Midbrain (tissue), 1 donor: Measurements from ENCODE around the gene ZC3H18.
"Not testable (repeated sequence)": the region's sequence is repeated elsewhere in the genome, so short reads cannot be mapped to it uniquely, and the experiment has no call there.

Experiments used
- DNase-seq: peaks from one replicate; lab custom pipeline; 2025; lab: John Stamatoyannopoulos, UW

ZC3H18 gene

DNA sequence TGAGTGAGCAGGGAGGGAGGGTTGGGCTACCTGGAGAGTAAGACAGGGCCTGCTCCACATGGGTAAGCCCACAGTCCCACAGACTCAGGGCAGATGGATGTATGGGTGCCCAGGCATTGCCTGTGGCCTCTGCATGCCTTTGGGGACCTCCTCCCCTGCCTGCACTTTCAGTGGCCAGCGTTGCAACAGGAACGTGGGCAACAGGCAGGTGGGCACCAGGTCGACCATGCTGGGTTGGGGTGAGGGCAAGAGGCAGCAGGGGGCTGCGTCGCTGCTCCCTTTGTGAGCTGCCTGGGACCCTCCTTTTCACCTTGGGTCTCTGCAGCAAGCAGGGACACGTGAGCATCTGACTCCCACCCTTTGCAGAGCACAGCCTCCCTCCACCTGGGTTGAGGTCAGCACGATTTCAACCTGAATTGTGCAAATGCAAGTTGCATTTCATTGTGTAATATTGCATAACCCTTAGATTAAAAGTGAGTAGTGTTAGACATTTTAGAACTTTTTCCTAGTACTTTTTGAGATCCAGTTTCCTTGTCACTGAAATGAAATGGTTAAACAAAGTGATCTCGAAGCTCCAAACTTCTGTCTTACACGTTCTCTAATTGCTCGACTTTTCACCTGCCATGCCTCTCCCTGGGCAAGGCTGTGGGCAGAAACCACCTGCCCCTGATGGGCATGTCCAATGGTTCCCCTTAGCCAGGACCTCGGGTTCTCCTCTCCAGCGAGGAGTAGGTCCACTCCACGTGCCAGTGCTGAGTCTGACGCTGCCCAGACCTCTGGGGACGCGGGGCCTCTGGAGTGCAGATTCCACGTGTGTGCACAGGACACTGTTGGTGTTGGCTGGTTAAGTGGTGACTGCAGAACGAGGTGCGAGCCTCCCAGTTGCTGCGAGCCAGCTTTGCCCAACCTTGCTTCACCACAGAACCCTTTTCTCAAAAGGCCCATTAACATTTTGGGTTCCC is 35.3 kb downstream of the ZC3H18 start:
- DNase-seq, result no peak

DNA sequence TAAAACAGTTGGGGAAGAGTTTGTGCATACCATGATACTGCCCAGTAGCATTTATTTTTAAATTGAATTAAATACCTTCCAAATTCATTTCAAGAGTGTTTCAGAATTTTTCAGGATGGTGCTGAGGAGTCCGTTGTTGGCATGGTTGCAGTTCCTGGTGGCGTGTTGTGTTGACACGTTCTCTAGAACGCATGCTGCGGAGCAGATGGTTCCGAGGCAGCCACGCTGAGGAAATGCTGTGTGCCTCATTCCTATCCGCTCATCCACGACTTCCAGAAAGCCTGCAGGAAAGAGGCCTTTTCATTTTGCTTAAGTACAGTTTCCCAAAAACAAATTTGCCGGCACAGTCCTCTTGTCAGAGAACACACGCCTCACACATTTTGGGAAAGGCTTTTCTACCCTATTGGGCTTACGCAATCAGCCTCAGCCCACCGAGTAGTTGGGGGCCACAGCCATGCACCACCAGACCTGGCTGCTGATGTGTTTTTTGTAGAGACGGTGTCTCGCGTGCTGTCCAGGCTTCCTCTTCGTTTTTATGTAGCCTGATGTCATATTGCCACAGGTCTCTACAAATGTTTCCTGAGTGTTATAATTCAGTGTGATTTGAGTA is 36.0 kb downstream of the ZC3H18 start:
- DNase-seq, result no peak

DNA sequence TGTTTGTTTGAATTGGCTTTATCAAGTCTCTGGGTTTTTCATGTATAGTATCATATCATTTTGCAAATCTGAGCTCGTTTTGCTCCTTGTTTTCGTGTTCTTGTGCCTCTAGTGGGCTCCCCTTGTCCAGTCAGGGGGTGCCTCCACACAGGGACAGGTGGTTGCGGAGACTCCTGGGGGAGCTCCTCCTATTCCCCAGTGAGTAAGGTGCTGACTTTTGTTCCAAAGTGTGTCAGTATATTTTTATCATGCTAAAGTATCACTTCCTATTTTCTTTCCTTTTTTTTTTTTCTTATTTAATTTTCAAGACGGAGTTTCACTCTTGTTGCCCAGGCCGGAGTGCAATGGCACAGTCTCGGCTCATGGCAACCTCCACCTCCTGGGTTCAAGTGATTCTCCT is 37.9 kb downstream of the ZC3H18 start:
- no peak for DNase-seq

DNA sequence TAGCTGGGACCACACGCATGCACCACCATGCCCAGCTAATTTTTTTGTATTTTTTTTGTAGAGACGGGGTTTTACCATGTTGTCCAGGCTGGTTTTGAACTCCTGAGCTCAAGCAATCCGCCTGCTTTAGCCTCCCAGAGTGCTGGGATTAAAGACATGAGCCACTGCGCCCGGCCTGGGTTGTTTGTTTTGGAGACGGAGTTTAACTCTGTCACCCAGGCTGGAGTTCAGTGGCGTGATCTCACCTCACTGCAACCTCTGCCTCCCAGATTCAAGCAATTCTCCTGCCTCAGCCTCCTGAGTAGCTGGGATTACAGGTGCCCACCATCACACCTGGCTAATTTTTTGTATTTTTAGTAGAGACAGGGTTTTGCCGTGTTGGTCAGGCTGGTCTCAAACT is 39.2 kb downstream of the ZC3H18 start:
- not testable (repeated sequence) for DNase-seq

DNA sequence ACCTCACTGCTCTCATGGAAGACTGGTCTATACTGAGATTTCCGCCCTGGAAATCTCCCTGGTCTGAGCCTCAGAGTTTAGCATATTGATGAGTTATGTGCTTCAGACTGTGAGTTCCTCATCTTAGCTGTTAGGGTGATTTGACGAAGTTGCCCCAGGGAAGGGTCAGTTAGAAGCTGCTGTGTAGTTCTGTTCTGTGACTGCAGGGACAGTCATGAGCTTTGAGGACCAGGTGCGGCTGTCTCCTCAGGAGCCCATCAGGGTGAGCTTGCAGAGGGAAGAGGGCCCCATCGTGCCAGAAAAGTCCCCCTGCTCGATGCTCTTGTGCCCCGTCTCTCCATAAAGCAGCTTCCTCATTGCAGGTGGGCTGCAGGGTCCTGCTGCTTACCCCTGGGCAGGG is 39.9 kb downstream of the ZC3H18 start:
- DNase-seq, result no peak

DNA sequence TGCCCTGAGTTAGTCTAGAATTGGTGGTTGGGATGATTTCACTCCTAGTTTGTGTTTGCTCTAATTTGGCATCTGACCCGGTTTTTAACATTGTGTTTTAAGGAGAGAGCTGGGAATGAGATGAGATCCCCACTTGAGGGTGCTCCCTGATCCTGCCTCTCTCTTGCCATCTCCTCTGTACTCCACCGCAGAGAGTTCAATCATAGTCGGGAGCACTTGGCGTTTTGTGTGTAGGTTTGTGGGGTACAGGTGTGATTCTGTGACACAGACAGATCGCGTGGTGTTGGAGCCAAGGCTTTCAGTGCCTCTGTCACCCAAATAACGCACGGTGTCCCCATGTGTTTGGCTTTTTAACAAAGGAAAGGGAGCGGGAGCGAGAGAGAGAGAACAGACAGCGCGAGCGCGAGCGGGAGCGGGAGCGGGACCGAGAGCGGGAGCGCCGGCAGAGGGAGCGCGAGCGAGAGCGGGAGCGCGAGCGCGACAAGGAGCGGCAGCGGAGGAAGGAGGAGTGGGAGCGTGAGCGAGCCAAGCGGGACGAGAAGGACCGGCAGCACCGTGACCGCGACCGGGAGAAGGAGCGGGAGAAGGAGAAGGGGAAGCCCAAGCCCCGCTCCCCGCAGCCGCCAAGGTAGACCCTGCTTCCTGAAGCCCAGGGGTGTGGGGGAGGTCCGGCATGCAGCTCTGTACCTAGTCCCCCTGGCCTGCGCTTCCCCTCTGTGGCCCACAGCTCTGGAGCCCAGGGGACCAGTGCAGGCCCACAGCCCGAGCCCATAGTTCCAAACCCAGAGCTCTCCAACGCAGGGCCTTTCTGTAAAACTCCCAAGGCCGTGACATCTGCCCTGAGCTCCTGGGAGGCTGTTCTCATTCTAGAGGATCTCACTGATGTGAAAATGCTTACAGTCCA is 41.0 kb downstream of the ZC3H18 start:
- no peak for DNase-seq

DNA sequence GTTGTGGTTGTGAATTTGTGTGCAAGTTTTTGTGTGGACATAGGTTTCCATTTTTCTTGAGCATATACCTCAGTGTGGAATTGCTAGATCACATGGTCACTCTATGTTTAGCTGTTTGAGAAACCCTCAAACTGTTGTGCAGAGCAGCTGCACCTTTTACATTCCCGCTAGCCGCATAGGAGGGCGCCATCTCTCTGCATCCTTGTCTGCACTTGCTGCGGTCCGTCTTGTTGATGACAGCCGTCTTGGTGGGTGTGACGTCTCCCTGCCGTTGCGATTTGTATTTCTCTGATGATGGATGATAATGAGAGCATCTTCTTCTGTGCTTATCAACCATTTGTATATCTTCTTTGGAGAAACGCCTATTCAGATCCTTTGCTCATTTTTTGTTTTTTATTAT is 43.1 kb downstream of the ZC3H18 start:
- DNase-seq, result no peak

DNA sequence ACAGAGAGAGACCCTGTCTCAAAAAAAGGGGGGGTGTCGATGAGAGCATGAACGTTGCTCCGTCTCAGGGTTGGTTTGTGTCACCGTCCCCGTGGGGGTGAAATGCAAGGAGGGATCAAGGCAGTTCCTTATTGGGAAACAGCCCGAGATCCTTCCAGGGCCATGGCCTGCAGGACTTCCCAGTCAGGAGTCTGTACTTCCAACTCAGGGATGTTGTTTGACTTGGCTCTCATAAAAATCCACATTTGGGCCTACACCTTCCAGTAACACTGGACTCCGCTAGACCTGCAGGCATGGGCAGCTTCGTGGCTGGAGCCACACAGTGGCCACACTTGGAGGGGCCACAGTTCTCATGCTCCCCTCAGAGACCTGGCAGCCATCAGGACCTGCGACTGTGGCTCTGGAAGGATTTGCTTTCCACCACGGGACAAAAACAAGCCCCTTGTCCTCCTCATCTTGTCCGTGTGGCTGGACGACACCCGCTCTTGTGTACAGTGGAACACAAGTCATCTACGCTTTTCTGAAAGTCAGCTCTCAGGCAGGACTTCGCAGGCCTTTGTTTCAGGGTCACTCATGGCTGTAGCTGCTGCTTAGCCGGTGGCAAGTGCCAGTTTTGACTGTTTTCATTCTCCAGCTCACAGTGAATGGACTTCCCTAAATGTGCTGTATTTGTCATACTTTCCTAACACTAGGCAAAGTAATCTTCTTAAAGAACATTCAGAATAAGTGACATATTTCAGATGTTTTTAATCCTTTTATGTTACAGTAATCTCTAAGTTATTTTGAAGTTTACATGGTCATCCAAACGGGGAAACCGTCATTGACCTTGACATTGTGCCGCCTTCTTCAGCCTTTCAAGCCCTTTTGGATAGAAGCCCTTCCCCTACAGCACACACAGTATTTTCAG is 44.0 kb downstream of the ZC3H18 start:
- no peak for DNase-seq

DNA sequence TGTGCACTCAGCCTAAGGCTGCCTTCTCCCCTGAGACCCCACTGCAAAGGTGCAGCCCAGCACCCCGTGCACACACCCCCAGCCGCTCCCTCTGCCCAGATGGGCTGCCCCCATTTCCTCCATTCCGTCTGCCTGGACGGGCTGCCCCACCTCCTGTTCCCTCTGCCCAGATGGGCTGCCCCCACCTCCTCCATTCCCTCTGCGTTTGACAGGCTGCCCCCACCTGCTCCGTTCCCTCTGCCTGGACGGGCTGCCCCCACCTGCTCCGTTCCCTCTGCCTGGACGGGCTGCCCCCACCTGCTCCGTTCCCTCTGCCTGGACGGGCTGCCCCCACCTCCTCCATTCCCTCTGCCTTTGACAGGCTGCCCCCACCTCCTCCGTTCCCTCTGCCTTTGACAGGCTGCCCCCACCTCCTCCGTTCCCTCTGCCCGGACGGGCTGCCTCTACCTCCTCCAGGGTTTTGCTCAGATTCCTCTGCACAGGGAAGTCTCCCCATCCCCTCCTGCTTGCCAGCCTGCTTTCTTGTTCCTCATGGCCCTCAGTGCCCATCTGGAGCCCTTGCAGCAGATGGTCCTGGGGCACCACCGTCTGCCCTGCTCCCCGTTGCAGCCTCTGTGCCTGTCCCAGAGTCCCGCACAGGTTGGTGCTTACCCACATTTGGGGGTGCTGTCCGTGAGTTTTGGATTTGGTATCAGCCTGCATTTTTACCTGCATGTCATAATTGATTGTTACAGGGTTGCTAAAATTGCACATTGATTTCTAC is 44.8 kb downstream of the ZC3H18 start:
- DNase-seq, result no peak

DNA sequence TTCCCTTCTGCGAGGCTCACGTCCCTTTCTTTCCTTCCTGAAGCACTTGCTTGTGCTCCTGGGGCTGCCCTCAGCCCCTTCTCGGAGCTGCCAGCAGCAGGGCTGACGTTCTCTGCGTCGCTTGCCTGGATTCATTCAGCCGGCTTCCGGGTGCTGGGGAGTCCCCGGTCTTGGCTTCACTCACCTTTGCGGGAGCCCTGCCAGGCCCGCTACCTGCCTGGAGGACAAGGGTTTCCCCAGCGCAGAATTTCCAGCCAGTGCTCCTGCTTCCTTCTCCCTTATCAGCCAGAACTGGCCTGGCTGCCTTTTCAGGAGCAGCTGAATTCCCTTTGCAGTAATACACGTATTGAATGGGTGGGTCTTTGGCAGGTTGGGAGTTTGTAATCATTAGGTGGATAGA is 46.1 kb downstream of the ZC3H18 start:
- no peak for DNase-seq

DNA sequence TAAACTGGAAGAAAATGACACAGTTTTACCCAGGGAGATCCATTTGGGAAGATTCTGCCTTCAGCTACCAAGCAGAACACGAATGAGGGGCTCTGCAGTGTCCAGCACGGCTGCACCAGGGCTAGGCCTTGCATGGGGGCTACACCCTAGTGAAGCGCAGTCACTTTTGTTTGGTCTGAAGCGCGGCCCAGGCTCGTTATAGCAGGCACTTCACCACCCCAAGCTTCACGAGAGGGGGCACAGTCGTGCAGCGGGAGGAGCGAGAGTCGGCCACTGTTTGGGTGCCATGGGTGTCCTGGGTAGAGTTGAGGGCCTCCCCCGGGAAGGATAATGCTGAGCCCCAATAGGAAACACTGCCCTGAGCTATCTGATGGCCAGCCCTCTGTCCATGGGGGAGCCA is 46.5 kb downstream of the ZC3H18 start:
- no peak for DNase-seq

DNA sequence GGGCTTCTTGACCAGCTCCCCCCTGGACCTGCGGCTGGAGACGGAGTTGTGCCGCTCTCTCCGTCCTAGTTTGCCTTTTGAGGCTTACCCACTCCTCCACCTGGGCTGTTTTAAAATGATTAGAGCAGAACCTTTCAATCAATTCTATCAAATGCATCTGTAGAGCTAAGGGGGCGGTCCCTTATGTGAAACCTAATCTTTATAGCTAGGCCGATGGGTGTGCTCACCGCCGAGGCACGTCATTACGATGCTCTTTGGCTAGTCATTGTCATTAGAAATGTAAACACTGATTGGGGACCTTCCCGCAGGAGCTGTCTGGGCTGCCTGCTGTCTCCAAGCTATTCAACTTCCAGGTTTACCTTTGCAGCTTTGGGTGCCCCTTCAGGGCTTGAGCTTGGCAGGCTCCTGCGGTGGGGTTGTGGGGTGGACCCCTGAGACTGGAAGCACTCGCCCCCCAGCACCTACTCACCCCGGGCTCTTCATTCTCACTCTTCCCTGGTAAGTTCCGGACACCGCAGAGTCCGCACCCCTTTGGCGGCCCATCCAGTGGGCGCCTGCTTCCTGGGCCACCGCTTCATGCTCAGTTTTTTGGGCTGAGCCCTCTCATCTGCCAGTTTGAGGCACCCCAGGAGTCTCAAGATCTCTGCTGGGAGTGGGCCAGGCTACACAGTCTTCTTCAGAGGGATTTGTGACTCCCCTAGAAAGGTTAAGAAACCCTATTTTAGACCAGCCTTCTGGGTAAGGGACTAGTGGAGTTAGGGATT is 47.2 kb downstream of the ZC3H18 start:
- DNase-seq, result no peak

DNA sequence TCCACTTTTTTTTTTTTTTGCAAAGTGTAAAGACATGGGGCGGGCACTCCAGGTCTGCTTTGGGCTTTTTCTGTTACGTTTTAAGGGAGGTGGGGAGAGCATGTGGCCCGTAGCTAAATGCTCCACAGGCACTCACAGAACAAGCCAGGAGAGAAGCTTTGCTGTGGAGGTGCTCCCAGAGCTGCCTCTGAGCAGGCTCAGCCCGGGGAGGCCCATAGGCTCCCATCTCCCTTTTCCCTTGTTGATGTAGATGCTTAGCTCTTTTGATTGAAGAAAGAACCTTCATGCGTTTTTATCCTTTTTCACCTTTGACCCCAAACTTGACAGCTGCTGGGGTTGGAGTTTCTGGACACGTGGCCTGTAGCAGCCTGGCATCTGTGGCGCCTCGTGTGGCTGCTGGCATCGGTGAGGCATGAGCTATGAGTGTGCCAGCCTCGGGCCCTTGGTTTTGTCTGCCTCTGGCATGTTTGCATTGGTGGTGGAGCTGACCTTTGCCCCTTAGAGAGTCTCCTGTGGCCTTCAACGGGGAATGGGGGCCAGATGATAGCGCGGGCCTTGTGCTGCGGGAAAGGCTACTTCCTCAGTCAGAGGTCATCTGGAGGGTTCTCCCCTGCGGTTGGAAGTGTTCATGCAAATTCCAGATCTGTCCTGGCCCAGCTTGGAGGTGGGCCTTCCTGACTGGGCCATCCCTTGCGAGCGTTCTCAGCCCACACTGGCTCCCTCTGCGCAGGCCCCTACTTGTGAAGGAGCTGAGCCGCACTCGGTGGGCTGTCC is 48.2 kb downstream of the ZC3H18 start:
- DNase-seq, result no peak

DNA sequence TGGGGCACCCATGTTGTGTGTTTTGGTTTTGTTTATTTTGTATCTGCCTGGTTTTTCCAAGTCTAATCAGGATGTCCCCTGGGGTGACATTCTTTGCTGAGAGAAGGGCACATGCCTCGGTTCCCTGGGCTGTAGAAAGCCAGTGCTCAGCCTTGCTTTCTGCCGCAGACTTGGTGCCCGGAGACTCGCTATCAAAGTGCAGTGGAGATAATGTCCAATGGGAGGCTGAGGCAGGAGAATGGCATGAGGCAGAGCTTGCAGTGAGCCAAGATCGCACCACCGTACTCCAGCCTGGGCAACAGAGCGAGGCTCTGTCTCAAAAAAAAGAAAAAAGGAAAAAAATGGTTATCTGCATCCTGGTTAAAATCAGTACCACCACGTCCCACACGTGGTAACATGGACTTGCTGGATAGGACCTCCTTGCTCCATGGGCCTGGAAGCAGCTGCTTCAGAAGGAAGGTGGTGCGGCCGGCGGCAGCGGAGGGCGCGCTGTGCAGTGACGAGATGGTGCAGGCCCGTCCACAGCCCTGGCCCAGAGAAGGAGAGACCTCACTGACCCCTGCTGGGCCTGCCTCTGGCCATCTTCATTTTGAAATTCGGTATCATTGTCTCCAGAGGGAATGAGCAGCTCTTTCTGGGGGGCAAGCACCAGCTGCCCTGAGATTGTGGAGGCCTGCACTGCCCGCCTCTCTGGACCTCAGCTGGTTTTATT is 48.9 kb downstream of the ZC3H18 start:
- no peak for DNase-seq

DNA sequence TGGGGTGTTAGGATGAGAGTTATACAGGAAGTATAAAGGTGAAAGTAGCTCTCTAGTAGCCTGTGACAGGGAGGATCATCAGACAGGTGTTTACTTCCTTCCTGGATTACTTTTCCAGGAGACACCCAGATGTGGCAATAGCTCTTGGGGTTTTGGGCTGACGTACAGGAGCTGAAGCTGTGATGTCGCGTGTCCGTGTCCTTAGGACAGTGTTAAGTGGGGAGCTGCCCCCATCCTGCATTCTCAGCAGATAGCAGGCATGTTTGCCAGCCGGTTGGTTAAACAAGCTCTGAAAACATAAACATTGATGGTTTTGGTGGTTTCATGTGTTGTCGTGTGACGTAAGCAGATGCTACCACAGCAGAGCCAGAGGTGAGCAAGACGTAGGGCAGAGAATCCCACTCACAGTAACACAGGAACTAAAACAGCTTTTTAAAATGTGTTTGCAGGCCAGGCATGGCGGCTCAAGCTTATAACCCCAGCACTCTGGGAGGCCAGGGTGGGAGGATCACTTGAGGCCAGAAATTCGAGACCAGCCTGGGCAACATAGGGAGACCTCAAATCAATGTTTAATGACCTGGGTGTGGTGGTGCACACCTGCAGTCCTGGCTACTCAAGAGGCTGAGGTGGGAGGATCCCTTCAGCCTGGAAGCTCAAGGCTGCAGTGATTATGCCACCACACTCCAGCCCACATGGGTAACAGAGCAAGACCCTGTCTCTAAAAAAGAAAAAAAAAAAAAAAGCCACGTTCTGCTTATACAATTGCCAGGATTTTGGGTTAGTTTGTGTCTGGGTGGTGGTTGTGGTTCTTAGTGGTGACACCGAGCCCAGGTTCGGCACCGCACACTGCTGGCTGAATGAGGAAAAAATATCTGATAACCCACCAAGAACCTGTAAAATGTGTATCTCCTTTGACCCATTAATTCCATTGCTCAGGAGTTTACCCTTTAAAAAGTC is 49.9 kb downstream of the ZC3H18 start:
- no peak for DNase-seq

DNA sequence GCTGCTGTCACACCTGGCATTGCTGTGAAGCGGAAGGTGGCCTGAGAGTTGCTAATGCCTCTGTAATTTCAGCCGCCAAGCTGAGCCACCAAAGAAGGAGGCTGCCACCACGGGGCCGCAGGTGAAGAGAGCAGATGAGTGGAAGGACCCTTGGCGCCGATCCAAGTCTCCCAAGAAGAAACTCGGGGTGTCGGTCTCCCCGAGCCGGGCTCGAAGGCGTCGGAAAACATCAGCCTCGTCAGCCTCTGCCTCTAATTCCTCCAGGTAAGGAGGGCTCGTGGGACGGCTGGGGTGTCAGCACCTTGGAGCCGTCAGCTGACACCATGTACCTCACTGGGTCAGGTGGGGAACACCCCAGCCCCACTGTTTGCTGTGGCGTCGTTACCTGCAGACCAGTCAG is 51.9 kb downstream of the ZC3H18 start:
- no peak for DNase-seq

DNA sequence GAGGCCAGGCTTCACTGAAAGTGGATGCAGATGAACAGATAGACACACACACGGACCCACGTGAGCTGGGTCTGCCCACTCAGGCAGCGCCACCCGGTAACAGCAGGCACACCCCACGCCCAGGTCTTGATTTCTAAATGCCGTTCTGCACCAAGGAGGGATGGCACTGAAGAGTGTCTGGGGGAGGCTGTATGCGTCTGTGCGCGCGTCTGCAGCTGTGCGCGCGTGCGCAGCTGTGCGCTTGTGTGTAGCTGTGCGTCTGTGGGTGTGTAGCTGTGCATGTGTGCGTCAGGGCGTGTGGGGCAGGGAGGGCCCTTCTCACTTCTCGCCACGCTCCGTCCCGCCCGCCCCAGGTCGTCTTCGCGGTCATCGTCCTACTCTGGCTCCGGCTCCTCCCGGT is 52.7 kb downstream of the ZC3H18 start:
- DNase-seq, result no peak
